PC-3 (cell line): ENCODE measurements around the gene DENND2C. TPM values are rescaled to one million over a fixed set of nuclear protein-coding genes. Genes with fewer than 3 reads are reported as not detected.

Source experiments
- ATAC-seq: fragments of 200-7000 bp; cut with Tn5 transposase; 2 replicates; pipeline ENCODE4 v1.9.1; 2020; ENCODE audit warnings: mild to moderate bottlenecking, moderate library complexity
- BruUV-seq: library from RNA; stranded (reverse); fragments of 400-500 nt; replicated peaks from 2 replicates; lab custom pipeline; 2021; lab: Mats Ljungman, UMichigan
- CTCF ChIA-PET: fragments of 300-600 bp; sonication (Branson Sonifier 250); formaldehyde crosslinking; loops from one replicate; lab custom pipeline; 2022; ENCODE audit warnings: antibody characterized with exemption; lab: Charles Lee
- POLR2A ChIA-PET: fragments of 300-600 bp; sonication (Branson Sonifier 250); formaldehyde crosslinking; loops from one replicate; lab custom pipeline; 2022; ENCODE audit warnings: antibody characterized with exemption; ENCODE audit not compliant: unreplicated experiment; lab: Charles Lee
- DNase-seq: peaks from one replicate; pipeline ENCODE4 v3.0.0-alpha.2; 2015
- H2AFZ ChIP-seq: fragments of 300-600 bp; sonication (generic); 2 replicates; pipeline ENCODE4 v1.6.0; 2016; ENCODE audit warnings: antibody characterized with exemption, low read length
- H3F3A ChIP-seq: fragments of 300-600 bp; sonication (generic); one replicate; pipeline ENCODE4 v1.6.0; 2017; ENCODE audit warnings: antibody characterized with exemption, low read length, control low read depth, mild to moderate bottlenecking; ENCODE audit not compliant: unreplicated experiment
- H3K27ac ChIP-seq: fragments of 300-600 bp; sonication (generic); 2 replicates; pipeline ENCODE4 v1.5.1; 2016; ENCODE audit warnings: mild to moderate bottlenecking, low read length
- H3K27me3 ChIP-seq: fragments of 300-600 bp; sonication (generic); 2 replicates; pipeline ENCODE4 v1.6.1; 2016; ENCODE audit warnings: low read length, mixed read lengths
- H3K36me3 ChIP-seq: fragments of 300-600 bp; sonication (generic); 2 replicates; pipeline ENCODE4 v1.6.1; 2016; ENCODE audit warnings: low read depth, mixed run types, low read length, mixed read lengths
- H3K4me1 ChIP-seq: fragments of 300-600 bp; sonication (generic); 2 replicates; pipeline ENCODE4 v1.5.1; 2016; ENCODE audit warnings: low read length; ENCODE audit not compliant: insufficient read depth
- H3K4me2 ChIP-seq: fragments of 300-600 bp; sonication (generic); 2 replicates; pipeline ENCODE4 v1.6.0; 2016; ENCODE audit warnings: low read length
- H3K4me3 ChIP-seq: fragments of 300-600 bp; sonication (generic); 2 replicates; pipeline ENCODE4 v1.5.1; 2016; ENCODE audit warnings: mild to moderate bottlenecking, low read length, mixed read lengths
- H3K79me2 ChIP-seq: fragments of 300-600 bp; sonication (generic); 2 replicates; pipeline ENCODE4 v1.6.1; 2017; ENCODE audit warnings: low read length, mixed read lengths
- H3K9ac ChIP-seq: fragments of 300-600 bp; sonication (generic); 2 replicates; pipeline ENCODE4 v1.6.0; 2016; ENCODE audit warnings: mild to moderate bottlenecking, low read length
- H3K9me2 ChIP-seq: fragments of 300-600 bp; sonication (generic); replicated peaks from 2 replicates; pipeline ENCODE4 v1.6.1; 2016; ENCODE audit warnings: mixed run types, low read length, mixed read lengths
- H3K9me3 ChIP-seq: fragments of 300-600 bp; sonication (generic); 2 replicates; pipeline ENCODE4 v1.6.1; 2016; ENCODE audit warnings: low read length, mixed read lengths
- H4K20me1 ChIP-seq: fragments of 300-600 bp; sonication (generic); 2 replicates; pipeline ENCODE4 v1.6.1; 2016; ENCODE audit warnings: low read length, mixed read lengths
- EZH2 ChIP-seq: fragments of 300-600 bp; sonication (generic); IDR thresholded peaks from one replicate; pipeline ENCODE4 v1.6.1; 2017; ENCODE audit warnings: antibody characterized with exemption, mild to moderate bottlenecking, low read length; ENCODE audit not compliant: unreplicated experiment
- EZH2phosphoT487 ChIP-seq: fragments of 300-600 bp; sonication (generic); IDR thresholded peaks from 2 replicates; pipeline ENCODE4 v1.6.1; 2018; ENCODE audit warnings: mild to moderate bottlenecking, antibody characterized with exemption, low read length, borderline replicate concordance
- intact Hi-C: fragments of 100-400 bp; cut with micrococcal nuclease; formaldehyde crosslinking; loops from 2 replicates; pipeline ENCODE4 v1.9.0; 2023
- total RNA-seq: library from RNA; depleted of rRNA; stranded (reverse); fragments of >200 nt; gene quantifications from 2 replicates; pipeline ENCODE4 v1.2.3, GENCODE V29; 2014
- TF ChIP-seq, protein P1 (sequence below): fragments of 300-600 bp; sonication (generic); conservative IDR thresholded peaks from 2 replicates; pipeline ENCODE4 v1.5.1; 2017; ENCODE audit warnings: antibody characterized with exemption, low read depth, mild to moderate bottlenecking, low read length

Gene DENND2C
- total RNA-seq, 1 experiment from 2014 or later: 0.95 TPM

DNA sequence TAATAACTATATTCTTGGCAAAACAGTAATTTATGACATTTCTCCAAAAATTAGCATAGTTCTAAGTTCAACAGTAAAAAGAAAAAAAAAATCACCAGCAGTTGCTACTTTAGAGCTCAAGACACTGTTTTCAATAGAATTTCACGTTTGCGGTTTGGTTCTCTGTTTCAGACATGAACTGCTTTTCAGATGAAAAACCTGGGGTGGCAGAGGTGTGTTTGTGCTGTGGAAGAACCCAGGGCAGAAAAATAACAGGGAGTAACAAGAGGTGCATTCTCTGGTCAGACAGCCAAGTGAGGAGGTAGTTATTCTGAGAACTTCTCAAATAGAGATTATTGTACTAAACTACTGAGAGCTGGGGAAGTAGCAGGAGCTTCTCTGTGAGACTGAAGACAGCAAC, 37.8 kb upstream of the DENND2C start:
- peaks cover 46% of the 10 kb centered on the region; the same call in 1 of the 2 replicates for H3K36me3 ChIP-seq
- BruUV-seq: TSS peak; percentile 7
- H3K27ac ChIP-seq: no peak overlapping the region
- TF ChIP-seq, protein P1, sequence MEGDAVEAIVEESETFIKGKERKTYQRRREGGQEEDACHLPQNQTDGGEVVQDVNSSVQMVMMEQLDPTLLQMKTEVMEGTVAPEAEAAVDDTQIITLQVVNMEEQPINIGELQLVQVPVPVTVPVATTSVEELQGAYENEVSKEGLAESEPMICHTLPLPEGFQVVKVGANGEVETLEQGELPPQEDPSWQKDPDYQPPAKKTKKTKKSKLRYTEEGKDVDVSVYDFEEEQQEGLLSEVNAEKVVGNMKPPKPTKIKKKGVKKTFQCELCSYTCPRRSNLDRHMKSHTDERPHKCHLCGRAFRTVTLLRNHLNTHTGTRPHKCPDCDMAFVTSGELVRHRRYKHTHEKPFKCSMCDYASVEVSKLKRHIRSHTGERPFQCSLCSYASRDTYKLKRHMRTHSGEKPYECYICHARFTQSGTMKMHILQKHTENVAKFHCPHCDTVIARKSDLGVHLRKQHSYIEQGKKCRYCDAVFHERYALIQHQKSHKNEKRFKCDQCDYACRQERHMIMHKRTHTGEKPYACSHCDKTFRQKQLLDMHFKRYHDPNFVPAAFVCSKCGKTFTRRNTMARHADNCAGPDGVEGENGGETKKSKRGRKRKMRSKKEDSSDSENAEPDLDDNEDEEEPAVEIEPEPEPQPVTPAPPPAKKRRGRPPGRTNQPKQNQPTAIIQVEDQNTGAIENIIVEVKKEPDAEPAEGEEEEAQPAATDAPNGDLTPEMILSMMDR: no peak
- no peak for TF ChIP-seq EZH2phosphoT487
- H3K4me2 ChIP-seq: no peak overlapping the region
- H2AFZ ChIP-seq: no peak overlapping the region
- intact Hi-C loops: no loop called here
- no peaks in the 10 kb centered on the region for H3F3A ChIP-seq
- H3K4me3 ChIP-seq: no peak overlapping the region
- no peaks in the 10 kb centered on the region for H3K27me3 ChIP-seq
- ATAC-seq (no peak), DNase-seq (no peak)
- no peaks in the 10 kb centered on the region for H3K9me3 ChIP-seq
- CTCF ChIA-PET: no interaction called here
- POLR2A ChIA-PET: no interaction called here
- no peaks in the 10 kb centered on the region for H3K79me2 ChIP-seq
- no peaks in the 10 kb centered on the region for H3K4me1 ChIP-seq
- H4K20me1 ChIP-seq: no peaks in the 10 kb centered on the region
- H3K9me2 ChIP-seq: no peaks in the 10 kb centered on the region
- no peak overlapping the region for H3K9ac ChIP-seq

DNA sequence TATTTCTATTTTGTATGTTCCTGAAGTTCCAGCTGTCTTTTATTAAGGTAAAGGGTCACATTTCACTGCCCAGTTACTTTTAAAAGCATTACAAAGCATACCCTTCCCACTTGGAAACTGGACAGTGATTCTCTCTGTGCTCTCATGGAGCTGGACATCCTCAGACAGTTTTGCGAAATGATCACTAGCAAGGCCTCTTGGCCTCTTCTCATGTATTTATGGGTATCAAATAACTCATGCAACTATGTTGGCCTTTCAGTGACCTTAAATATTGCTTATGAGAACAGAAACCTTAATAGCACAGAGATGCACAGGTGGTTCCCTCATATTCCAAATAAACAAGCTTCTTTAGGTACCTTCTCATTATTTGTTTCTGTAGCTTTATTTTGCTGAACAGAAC, 33.4 kb upstream of the DENND2C start:
- Histone ChIP-seq H3K4me3 (no peak overlapping the region), H3K4me2 (no peak overlapping the region), H3K4me1 (no peaks in the 10 kb centered on the region), H3K9ac (no peak overlapping the region), H3K27me3 (no peaks in the 10 kb centered on the region), H3K9me2 (no peaks in the 10 kb centered on the region), H3K27ac (no peak overlapping the region), H3K79me2 (no peaks in the 10 kb centered on the region), H3K9me3 (no peaks in the 10 kb centered on the region), H3F3A (no peaks in the 10 kb centered on the region), H4K20me1 (no peaks in the 10 kb centered on the region), H2AFZ (no peak overlapping the region), H3K36me3 (peaks cover 24% of the 10 kb centered on the region; the same call in 1 of the 2 replicates)
- intact Hi-C loops: no loop called here
- no peak for DNase-seq
- no peak for ATAC-seq
- POLR2A ChIA-PET: interaction anchor here (1.2 kb wide), 1 partner anchor 13 kb away, joined by 8 read pairs; the partner anchor contains the start of gene NRAS
- TF ChIP-seq, protein P1: no peak
- TF ChIP-seq EZH2 (no peak), EZH2phosphoT487 (no peak)
- BruUV-seq: no TSS peak
- CTCF ChIA-PET: interaction anchor here (0.6 kb wide), 1 partner anchor 1892 kb away, joined by 4 read pairs; no protein-coding TSS in a partner anchor

DNA sequence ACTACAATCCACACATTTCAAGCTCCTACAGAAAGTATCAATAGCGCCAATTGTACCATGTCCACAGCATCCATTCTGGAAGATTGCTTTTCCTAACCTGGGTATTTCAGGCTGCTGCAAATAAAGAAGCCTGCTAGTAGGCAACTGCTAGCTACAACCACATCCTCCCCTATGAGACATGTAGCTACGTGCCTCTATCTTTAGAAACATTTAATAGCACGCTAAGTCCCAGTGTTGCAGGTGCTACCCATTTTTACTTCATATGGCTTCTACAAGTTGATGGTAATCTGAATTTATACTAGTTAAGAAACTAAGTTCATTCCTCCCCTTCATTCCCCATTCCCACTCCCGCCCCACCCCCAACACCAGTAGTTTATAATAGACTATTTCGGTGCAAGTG, 32.9 kb upstream of the DENND2C start:
- no peak for DNase-seq
- H3K4me2 ChIP-seq: no peak overlapping the region
- H3K4me1 ChIP-seq: no peaks in the 10 kb centered on the region
- H3K27ac ChIP-seq: no peak overlapping the region
- no peaks in the 10 kb centered on the region for H3K9me3 ChIP-seq
- POLR2A ChIA-PET: interaction anchor here (1.2 kb wide), 1 partner anchor 14 kb away, joined by 8 read pairs; the partner anchor contains the start of gene NRAS
- H3F3A ChIP-seq: no peaks in the 10 kb centered on the region
- intact Hi-C loops: no loop called here
- H4K20me1 ChIP-seq: no peaks in the 10 kb centered on the region
- no peak for ATAC-seq
- peaks cover 19% of the 10 kb centered on the region; the same call in 1 of the 2 replicates for H3K36me3 ChIP-seq
- TF ChIP-seq EZH2 (no peak), EZH2phosphoT487 (no peak)
- TF ChIP-seq, protein P1: no peak
- no peak overlapping the region for H2AFZ ChIP-seq
- BruUV-seq: no TSS peak
- no peak overlapping the region for H3K4me3 ChIP-seq
- H3K79me2 ChIP-seq: no peaks in the 10 kb centered on the region
- no peak overlapping the region for H3K9ac ChIP-seq
- H3K27me3 ChIP-seq: no peaks in the 10 kb centered on the region
- no peaks in the 10 kb centered on the region for H3K9me2 ChIP-seq
- CTCF ChIA-PET: interaction anchor here (0.6 kb wide), 1 partner anchor 1893 kb away, joined by 4 read pairs; no protein-coding TSS in a partner anchor
